Upper lobe of left lung (tissue), 4 donors: ENCODE measurements around the gene RBM18.

Experiments used
- POLR2A ChIP-seq, 4 donors: fragments of 450-650 bp; IDR thresholded peaks; one replicate each; pipeline ENCODE4 v1.5.1; 2016 to 2017; ENCODE audit warnings: antibody characterized with exemption in 4 of 4, mild to moderate bottlenecking in 2 of 4
- TF ChIP-seq, protein P1 (sequence below), 6 experiments: fragments of 450-650 bp in 4 of 6; fragments of 200-600 bp in 2 of 6; sonication (generic) in 2 of 6; IDR thresholded peaks; one replicate each; pipeline ENCODE4 v1.5.1; 2016 to 2019; ENCODE audit warnings: antibody characterized with exemption in 6 of 6

DNA sequence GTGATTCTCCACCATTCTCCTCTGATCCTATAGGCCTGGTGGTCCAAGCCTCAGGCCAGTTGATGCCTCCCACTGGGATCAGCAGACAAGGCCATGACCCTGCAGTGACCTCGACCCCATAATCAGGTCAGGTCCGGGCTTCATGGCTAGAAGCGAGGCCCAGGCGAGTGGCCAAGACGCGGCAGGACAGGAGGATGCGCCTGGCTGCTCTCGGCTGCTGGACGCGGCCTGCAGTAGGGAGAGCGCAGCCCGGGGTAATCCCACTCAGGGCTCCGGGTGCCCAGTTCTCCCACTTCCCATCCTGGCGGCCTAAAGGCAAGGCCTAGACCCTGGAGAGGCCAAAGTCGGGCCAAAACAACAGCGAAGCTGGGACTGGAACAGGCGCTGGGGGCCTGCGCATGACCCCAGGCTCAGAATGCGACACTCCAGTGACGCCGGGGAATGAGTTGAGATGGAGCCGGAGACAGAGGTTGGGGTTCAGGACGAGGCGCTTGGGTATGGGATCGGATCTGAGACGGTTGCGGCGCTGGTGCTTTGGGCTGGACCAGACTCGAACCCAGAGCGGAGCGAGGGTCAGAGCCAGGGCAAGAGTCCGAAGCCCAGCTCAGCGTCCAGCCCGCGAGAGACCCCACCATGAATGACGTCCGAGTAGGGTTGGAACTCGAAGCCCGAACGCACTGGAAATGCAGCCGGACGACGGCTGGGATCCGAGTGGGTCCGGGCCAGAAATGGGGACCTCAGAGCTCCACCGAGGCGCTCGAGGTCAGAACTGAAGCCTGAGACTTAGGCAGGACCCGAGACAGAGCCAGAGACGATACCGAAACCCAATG is 39.1 kb downstream of the RBM18 start:
- no peak for TF ChIP-seq POLR2A (IDR thresholded peaks at IDR 0.05)
- TF ChIP-seq, protein P1, sequence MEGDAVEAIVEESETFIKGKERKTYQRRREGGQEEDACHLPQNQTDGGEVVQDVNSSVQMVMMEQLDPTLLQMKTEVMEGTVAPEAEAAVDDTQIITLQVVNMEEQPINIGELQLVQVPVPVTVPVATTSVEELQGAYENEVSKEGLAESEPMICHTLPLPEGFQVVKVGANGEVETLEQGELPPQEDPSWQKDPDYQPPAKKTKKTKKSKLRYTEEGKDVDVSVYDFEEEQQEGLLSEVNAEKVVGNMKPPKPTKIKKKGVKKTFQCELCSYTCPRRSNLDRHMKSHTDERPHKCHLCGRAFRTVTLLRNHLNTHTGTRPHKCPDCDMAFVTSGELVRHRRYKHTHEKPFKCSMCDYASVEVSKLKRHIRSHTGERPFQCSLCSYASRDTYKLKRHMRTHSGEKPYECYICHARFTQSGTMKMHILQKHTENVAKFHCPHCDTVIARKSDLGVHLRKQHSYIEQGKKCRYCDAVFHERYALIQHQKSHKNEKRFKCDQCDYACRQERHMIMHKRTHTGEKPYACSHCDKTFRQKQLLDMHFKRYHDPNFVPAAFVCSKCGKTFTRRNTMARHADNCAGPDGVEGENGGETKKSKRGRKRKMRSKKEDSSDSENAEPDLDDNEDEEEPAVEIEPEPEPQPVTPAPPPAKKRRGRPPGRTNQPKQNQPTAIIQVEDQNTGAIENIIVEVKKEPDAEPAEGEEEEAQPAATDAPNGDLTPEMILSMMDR (IDR thresholded peaks at IDR 0.05): no peak
